H1 (cell line): ENCODE measurements around the gene BRCA1. TPM values are rescaled to one million over a fixed set of nuclear protein-coding genes. Genes with fewer than 3 reads are reported as not detected.

Experiments used
- ASH2L ChIP-seq: fragments of 200-600, 300-600 bp; sonication (generic); IDR thresholded peaks from one replicate; pipeline ENCODE4 v1.7.1; 2017; ENCODE audit warnings: low read length
- CHD2 ChIP-seq: IDR thresholded peaks from 2 replicates; pipeline ENCODE4 v1.6.1; 2012; ENCODE audit warnings: low read length, improper control_type of control experiment
- polyA plus RNA-seq, 7 experiments: library from polyadenylated mRNA; depleted of rRNA in 3 of 7; stranded (reverse) in 5 of 7; unstranded in 2 of 7; fragments of >200 nt in 5 of 7; fragments of 200-250 nt in 2 of 7; gene quantifications; 1 replicate in 5 of 7; 2 replicates in 1 of 7; 4 replicates in 1 of 7; pipeline versions ENCODE4 v1.2.1 to v1.2.3, GENCODE V29; 2011 to 2013; ENCODE audit warnings: missing spikeins in 2 of 7, mixed read lengths in 2 of 7
- total RNA-seq: library from RNA; stranded (reverse); fragmentation: NEBNext Ultra II Directional; extraction: Animal tissue kit (Norgen Biotek cat#: 25700); gene quantifications from 2 replicates; pipeline ENCODE4 v1.2.1, GENCODE V29; 2021

The BRCA1 gene
- total and polyA plus RNA-seq, 2 of the 8 experiments (the other 6 are each of a cell fraction or from before 2014, with no cell fraction given): 30.7 to 39.2 TPM

GRCh38 chr17:43019418-43019817 is 105.7 kb downstream of the BRCA1 start (continued):
- no peak for TF ChIP-seq ASH2L
- TF ChIP-seq CHD2: no peak
